ENCODE results near the gene MTFR2. TPM values are rescaled to one million over a fixed set of nuclear protein-coding genes. Genes with fewer than 3 reads are reported as not detected.

The MTFR2 gene
- polyA plus RNA-seq, 3 donors, result 0.41 to 0.79 (median 0.60) TPM

- Histone ChIP-seq H3K4me2 (replicated peaks; ENCODE audit: extremely low read depth, low read length, poor library complexity, severe bottlenecking) (peak overlapping the region; percentile 80), H3K79me2 (ENCODE audit: insufficient read depth, low read length) (peaks cover 53% of the 10 kb centered on the region), H3K9me3 (replicated peaks in 1 of 2; ENCODE audit: control insufficient read depth in 1 of 2, insufficient read depth in 1 of 2, low read length in 2 of 2) (no peaks in the 10 kb centered on the region), H4K20me1 (ENCODE audit: insufficient read depth, low read length) (peaks cover 47% of the 10 kb centered on the region), H3K27me3 (ENCODE audit: control insufficient read depth in 2 of 2, insufficient read depth in 2 of 2, low read length in 2 of 2) (no peaks in the 10 kb centered on the region), H2AFZ (ENCODE audit: insufficient read depth, low read depth, low read length, poor library complexity, severe bottlenecking) (no peak overlapping the region), H3K27ac (ENCODE audit: low read depth in 1 of 2, low read length in 2 of 2) (peak overlapping the region; percentile 99 to 100), H3K4me1 (ENCODE audit: control insufficient read depth in 1 of 2, insufficient read depth in 2 of 2, low read length in 2 of 2) (peaks cover 37 to 59% of the 10 kb centered on the region in 2 donors), H3K36me3 (replicated peaks in 1 of 2; ENCODE audit: control insufficient read depth in 1 of 2, insufficient read depth in 2 of 2, low read length in 2 of 2) (no peaks in the 10 kb centered on the region), H3K4me3 (replicated peaks in 1 of 3; ENCODE audit: low read depth in 2 of 3, low read length in 3 of 3) (peak overlapping the region; percentile 75 to 81 (median 76)), H3K9ac (ENCODE audit: insufficient read depth, low read length, poor library complexity, severe bottlenecking) (peak overlapping the region; percentile 98)
- Mint-ChIP-seq H3K36me3 (peaks cover 2 to 20% of the 10 kb centered on the region in 2 donors), H3K4me1 (peaks cover 51% of the 10 kb centered on the region), H3K27ac (peak overlapping the region; percentile 100), H3K27me3 (ENCODE audit: low read depth in 3 of 3) (peaks cover 0 to 3% (median 0%) of the 10 kb centered on the region in 3 donors), H3K9me3 (peaks cover 0 to 2% (median 0%) of the 10 kb centered on the region in 7 donors), H3K4me3 (peak overlapping the region; percentile 96 to 100)
- WGBS (ENCODE audit: insufficient coverage), result under 1% methylated on average over 34 of the region's 34 CpGs
- intact Hi-C loops (cut with micrococcal nuclease), result loop anchor here in 1 of 2 donors (5.0 to 10.0 kb wide), 2 partner anchors 37 to 496 kb away; partner anchors contain the start of gene MTFR2
- peak; percentile 91 to 94 (median 94) for DNase-seq
- TF ChIP-seq CTCF (IDR thresholded peaks at IDR 0.05), result no peak
These were observed 39.1 kb upstream of the MTFR2 start for GRCh38 chr6:136289327-136289578.

DNA sequence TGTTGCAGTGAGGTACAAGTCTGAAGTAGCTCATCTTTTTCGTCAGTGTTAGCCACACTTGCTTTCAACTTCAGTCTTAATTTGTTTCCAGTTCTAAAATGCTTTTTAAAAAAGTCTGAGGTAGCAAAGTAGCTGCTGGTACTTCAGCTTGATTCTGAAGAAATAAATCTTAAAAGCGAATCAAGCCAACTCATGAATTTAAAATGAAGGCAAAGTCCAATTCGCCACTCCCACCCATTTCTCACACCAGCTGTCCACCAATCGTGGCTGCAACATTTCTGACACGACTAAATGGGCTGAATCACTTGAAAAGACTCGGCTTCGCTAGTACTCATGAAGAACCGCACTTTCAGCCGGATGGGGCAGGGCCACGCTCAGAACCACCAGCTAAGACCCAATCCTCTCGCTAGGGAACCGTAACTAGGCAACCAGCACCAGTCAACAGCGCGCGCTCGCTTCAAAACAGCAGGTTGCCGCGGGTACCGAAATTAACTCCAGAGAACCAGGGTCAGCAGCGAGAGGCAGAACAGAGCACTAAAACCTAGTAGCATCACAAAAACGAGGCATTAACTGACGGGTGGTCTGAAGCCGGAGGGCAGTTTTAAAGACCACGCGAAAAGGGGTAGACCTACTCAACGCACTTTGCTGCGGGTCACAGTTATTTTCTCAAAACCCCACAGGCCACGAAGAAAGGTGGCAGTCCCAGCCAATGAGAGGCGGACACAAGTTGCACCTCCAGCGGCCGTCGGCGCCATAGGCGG lies 38.6 kb upstream of the MTFR2 start:
- Histone ChIP-seq H4K20me1 (ENCODE audit: insufficient read depth, low read length) (peaks cover 52% of the 10 kb centered on the region), H2AFZ (ENCODE audit: insufficient read depth, low read depth, low read length, poor library complexity, severe bottlenecking) (no peak overlapping the region), H3K4me3 (replicated peaks in 1 of 3; ENCODE audit: low read depth in 2 of 3, low read length in 3 of 3) (peak overlapping the region; percentile 75 to 81 (median 76)), H3K4me1 (ENCODE audit: control insufficient read depth in 1 of 2, insufficient read depth in 2 of 2, low read length in 2 of 2) (peaks cover 37 to 62% of the 10 kb centered on the region in 2 donors), H3K36me3 (replicated peaks in 1 of 2; ENCODE audit: control insufficient read depth in 1 of 2, insufficient read depth in 2 of 2, low read length in 2 of 2) (no peaks in the 10 kb centered on the region), H3K4me2 (replicated peaks; ENCODE audit: extremely low read depth, low read length, poor library complexity, severe bottlenecking) (peak overlapping the region; percentile 80), H3K79me2 (ENCODE audit: insufficient read depth, low read length) (peaks cover 58% of the 10 kb centered on the region), H3K27ac (ENCODE audit: low read depth in 1 of 2, low read length in 2 of 2) (peak overlapping the region; percentile 99 to 100), H3K9ac (ENCODE audit: insufficient read depth, low read length, poor library complexity, severe bottlenecking) (peak overlapping the region; percentile 98), H3K9me3 (replicated peaks in 1 of 2; ENCODE audit: control insufficient read depth in 1 of 2, insufficient read depth in 1 of 2, low read length in 2 of 2) (no peaks in the 10 kb centered on the region), H3K27me3 (ENCODE audit: control insufficient read depth in 2 of 2, insufficient read depth in 2 of 2, low read length in 2 of 2) (no peaks in the 10 kb centered on the region)
- Mint-ChIP-seq H3K4me1 (peaks cover 54% of the 10 kb centered on the region), H3K27me3 (ENCODE audit: low read depth in 3 of 3) (peaks cover 0 to 3% (median 0%) of the 10 kb centered on the region in 3 donors), H3K9me3 (peaks cover 0 to 2% (median 0%) of the 10 kb centered on the region in 7 donors), H3K36me3 (peaks cover 2 to 20% of the 10 kb centered on the region in 2 donors), H3K4me3 (peak overlapping the region; percentile 96 to 100), H3K27ac (peak overlapping the region; percentile 100)
- 0% methylated on average over 31 of the region's 34 CpGs for WGBS (ENCODE audit: insufficient coverage)
- TF ChIP-seq CTCF (IDR thresholded peaks at IDR 0.05), result peak; percentile 30
- intact Hi-C loops (cut with micrococcal nuclease), result loop anchor here in 1 of 2 donors (5.0 to 10.0 kb wide), 2 partner anchors 36 to 496 kb away; partner anchors contain the start of gene MTFR2
- peak; percentile 98 to 99 (median 98) for DNase-seq
